AG09309 (cell line): ENCODE data around the gene PID1.

ENCODE experiments used
- DNase-seq: peaks from one replicate; pipeline ENCODE4 v3.0.0-alpha.2; 2010; ENCODE audit warnings: low read depth
- H3K4me3 ChIP-seq: 2 replicates; pipeline ENCODE4 v1.5.1; 2011; ENCODE audit warnings: mild to moderate bottlenecking, low read depth, low read length, moderate library complexity; ENCODE audit not compliant: control insufficient read depth
- TF ChIP-seq, protein P1 (sequence below): IDR thresholded peaks from 2 replicates; pipeline ENCODE4 v1.5.1; 2011; ENCODE audit warnings: mild to moderate bottlenecking, low read depth, low read length, inconsistent platforms; ENCODE audit not compliant: insufficient read depth, control insufficient read depth; ENCODE audit errors: missing control alignments

PID1 gene

GRCh38 chr2:229101314-229101713 lies 169.8 kb downstream of the PID1 start:
- no peak overlapping the region for H3K4me3 ChIP-seq
- DNase-seq, result no peak
- TF ChIP-seq, protein P1, sequence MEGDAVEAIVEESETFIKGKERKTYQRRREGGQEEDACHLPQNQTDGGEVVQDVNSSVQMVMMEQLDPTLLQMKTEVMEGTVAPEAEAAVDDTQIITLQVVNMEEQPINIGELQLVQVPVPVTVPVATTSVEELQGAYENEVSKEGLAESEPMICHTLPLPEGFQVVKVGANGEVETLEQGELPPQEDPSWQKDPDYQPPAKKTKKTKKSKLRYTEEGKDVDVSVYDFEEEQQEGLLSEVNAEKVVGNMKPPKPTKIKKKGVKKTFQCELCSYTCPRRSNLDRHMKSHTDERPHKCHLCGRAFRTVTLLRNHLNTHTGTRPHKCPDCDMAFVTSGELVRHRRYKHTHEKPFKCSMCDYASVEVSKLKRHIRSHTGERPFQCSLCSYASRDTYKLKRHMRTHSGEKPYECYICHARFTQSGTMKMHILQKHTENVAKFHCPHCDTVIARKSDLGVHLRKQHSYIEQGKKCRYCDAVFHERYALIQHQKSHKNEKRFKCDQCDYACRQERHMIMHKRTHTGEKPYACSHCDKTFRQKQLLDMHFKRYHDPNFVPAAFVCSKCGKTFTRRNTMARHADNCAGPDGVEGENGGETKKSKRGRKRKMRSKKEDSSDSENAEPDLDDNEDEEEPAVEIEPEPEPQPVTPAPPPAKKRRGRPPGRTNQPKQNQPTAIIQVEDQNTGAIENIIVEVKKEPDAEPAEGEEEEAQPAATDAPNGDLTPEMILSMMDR, result no peak

GRCh38 chr2:229099231-229099630 lies 171.9 kb downstream of the PID1 start:
- no peak overlapping the region for H3K4me3 ChIP-seq
- TF ChIP-seq, protein P1, result no peak
- no peak for DNase-seq

GRCh38 chr2:229098801-229099200 lies 172.3 kb downstream of the PID1 start:
- TF ChIP-seq, protein P1, result no peak
- DNase-seq, result no peak
- H3K4me3 ChIP-seq, result no peak overlapping the region

DNA sequence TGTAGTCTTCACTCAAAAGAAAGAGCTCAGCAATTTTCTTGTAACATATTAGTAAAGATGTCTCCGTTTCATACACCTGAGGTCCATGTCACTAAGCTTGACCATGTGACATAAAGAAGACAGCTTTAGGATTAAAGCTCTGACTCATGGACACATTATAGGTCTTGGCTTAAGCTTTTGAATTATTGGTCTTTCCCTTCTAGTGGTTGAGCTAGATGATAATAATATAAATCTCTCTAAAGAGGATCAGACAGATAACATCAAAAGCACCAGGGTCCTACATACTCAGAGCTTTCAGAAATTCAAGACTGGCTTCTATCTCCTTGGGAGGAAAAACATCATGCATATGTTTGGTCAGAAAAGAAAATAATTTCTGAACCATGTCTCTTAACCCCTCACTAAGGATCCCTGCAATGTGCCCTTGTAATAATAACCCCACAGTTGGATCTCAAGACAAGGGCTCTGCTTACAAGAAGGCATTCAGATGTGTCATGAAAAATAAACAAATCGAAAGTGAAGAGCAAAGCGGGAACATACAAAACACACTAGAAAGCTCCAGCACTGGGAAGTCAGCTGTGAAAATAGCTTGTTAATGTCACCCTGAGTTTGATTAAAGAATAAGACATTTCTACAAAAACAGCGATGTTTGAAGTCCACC lies 174.5 kb downstream of the PID1 start:
- DNase-seq, result no peak
- H3K4me3 ChIP-seq, result no peak overlapping the region
- TF ChIP-seq, protein P1, result no peak

DNA sequence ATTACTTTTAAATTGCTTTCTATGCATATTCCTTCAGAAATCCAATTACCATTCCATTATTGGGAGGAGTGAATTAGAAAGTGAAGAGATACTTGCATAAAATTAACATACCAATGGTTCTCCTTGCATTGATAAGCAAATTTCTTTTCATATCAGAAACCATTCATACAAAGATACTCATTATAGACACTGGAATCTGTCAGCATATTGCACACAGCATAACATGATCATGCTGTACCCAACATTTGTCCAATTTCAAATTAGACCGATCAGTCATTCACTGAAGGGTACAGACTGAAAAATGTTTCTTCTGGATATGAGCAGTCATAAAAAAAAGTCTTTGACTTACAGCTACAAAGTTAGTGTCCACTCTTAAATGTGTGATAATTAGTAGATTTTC lies 175.6 kb downstream of the PID1 start:
- no peak for DNase-seq
- H3K4me3 ChIP-seq, result no peak overlapping the region
- TF ChIP-seq, protein P1, result no peak

- no peak for DNase-seq
- TF ChIP-seq, protein P1, result no peak
- no peak overlapping the region for H3K4me3 ChIP-seq
Observed at GRCh38 chr2:229090225-229090624, 180.9 kb downstream of the PID1 start.
